NCI-H748 treated with DMSO at 0.1 percent for 48 hours (cell line): ENCODE measurements around the gene CARM1.
"Not testable (repeated sequence)": the region's sequence is repeated elsewhere in the genome, so short reads cannot be mapped to it uniquely, and the experiment has no call there.

Source experiments
- DNase-seq: peaks from one replicate; lab custom pipeline; 2025; lab: John Stamatoyannopoulos, UW

CARM1 gene

DNA sequence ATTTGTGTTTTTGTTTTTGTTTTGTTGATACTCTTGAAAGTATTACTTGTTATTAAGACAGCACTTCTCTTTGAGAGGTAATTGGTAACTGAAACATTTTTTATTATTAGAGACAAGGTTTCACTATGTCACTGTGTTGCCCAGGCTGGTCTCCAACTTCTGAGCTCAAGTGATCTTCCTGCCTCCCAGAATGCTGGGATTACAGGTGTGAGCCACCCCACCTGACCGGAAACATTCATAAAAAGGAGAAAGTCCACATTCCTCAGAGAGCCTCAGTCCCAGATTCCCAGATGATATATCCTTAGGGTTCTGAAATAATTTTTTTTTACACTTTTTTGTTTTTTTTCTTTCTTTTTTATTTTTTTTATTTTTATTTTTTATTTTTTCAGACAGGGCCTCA lies 2.7 kb downstream of the CARM1 start:
- DNase-seq = no peak

- no peak for DNase-seq
Observed at GRCh38 chr19:10876459-10877240, 5.3 kb downstream of the CARM1 start.

- not testable (repeated sequence) for DNase-seq
Observed at GRCh38 chr19:10877608-10878007, 6.3 kb downstream of the CARM1 start.

GRCh38 chr19:10878253-10878652 lies 6.9 kb downstream of the CARM1 start:
- no peak for DNase-seq

DNA sequence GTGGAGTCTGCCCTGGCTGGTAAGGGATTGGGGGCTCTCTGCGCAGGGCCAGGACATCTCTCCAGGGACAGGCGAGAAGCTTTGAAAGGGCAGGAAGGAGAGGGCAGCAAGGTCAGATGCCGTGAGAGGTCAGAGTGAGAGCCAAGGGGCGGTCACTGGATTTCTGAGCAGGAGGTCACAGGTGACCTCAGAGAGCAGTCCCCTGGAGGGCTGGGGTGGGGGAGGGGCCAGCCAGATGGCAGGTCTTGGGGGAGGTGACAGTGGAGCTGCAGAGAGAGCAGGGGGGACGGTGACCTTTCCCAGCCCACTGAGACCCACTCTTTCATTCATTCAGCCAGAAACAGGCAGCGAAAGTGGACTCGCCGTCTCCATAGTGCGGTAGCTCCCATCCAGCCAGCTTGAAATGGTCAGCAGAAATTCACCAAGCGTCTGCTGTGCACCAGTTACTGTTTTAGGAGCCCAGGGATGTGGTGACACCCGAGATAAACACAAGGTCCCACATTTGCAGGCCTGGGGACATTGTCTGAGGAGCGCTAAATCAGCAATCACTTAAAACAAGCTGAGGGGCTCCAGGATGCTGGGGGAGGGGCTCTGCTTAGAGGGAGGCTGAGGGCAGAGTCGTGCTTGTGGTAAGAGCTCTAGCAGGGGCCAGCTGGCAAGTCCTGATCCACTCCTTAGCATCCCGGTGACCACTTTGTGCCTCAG lies 10.2 kb downstream of the CARM1 start:
- DNase-seq = no peak

- DNase-seq = no peak
Observed at GRCh38 chr19:10882108-10882457, 10.7 kb downstream of the CARM1 start.

DNA sequence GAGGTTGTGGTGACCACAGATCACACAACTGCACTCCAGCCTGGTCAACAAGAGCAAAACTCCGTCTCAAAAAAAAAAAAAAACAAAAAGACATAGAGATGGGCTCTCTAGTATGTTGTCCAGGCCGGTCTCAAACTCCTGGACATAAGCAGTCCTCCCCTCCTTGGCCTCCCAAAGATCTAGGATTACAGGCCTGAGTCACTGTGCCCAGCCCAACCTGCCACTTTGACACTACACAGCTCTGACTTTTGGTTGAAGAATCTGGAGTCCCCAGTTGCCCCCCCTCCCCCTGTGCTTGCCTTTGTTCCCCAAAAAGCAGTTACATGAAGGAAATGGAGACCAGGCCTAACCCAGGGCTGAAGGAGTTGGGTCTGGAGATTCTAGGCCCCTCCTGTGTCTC lies 12.9 kb downstream of the CARM1 start:
- no peak for DNase-seq

DNA sequence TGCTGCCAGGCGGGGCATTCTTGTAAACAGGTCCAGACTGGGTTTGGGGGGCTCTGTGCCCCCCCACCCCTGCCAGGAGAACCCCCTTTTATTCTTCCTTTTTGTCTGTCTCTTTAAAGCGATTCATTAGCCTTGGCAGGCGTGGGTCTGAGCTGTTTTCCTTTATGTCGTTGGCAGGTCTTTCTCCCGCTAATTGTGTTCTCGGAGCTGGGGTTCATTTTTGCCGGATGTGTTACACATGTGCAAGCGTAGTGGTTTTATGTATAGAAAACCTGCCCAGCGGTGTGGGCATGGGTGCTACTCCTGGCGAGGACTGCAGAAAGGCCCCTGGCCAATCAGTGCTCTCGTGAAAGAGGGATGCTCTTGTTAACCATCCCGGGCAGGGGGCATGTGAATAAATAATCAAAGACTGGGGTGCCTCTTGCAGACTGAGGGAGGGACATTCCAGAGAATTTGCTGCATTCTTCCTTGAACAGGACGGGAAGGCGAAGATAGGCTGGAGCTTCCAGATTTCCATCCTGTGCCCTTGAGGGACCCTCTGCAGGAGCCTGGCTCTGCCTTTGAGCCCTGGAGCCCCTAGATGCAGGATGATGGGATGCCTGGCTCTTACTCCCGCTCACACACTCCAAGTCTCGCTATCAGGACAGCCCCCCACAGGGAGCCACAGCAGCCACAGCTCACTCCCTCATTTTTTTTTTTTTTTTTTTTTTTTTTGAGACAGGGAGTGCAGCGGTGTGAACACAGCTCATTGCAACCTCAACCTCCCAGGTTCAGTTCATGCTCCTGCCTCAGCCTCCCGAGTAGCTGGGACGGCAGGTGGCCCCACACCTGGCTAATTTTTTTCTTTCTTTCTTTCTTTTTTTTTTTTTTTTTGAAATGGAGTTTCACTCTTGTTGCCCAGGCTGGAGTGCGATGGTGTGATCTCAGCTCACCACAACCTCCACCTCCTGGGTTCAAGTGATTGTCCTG lies 14.1 kb downstream of the CARM1 start:
- DNase-seq = no peak

GRCh38 chr19:10887616-10888367 lies 16.4 kb downstream of the CARM1 start:
- no peak for DNase-seq

DNA sequence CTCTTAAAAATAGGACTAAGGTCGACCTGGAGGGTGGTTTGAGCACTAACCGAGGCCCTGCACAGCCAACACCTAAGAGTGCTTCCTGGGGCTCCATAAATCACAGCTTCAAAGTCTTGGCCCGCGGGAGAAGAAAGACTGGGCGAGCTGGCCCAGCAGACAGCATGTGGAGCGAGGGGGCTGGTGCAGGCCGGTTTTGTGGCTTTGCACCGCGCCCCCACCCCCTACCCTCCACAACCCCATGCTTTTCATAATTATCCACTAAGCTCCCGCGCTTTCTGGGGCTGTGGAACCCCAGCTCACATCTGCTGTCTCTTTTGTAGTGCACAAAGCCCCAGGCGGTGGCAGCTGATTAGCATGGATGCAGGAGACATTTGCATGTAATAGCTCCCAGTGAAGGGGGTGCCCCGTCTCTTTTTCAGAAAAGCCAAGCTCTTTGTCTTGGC lies 17.1 kb downstream of the CARM1 start:
- DNase-seq = no peak

DNA sequence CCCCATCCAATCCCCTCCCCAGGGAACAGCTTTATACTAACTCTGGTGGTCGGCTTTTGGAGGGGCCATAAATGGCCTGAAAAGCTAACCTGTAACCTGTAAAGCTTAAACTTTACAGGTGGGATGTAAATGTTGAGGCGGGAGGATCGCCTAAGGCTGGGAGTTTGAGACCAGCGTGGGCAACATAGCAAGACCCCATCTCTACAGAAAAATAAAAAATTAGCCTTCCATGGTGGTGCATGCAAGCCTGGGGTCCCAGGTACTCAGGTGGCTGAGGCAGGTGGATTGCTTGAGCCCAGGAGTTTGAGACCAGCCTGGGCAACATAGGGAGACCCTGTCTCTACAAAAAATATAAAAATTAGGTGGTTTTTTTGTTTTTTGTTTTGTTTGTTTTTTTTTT lies 18.5 kb downstream of the CARM1 start:
- no peak for DNase-seq

DNA sequence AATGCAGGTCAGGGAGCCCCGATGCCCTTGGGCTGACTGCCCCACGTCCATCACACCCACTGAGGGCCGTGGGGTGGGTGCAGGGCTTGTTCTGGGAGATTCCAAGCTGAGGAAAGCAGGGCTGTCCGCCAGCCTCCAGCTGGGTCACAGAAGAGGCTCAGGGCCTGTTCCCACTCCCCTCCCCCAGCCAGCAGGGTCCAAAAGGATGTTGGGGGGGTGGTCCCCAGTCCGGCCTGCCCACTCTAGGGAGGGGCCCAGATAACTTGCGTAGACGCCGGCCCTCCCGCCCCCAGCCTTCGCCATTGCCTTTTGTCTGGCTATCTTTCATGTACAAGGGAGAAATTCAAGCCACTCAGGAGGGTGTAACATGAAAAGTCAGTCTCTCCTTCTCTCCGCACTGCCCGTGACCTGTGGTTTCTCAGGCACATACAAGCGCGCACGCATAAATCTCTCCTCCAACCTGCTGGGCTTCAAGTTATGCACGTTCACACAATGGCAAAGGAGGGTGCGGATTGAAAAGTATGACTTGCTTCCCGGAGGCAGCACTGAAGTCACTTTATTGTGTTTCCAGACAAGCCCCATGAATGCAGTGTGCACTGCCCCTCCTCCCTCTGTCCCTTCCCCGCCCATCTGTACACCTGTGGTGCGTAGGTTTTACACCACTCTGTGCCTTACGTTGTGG lies 20.2 kb downstream of the CARM1 start:
- DNase-seq = no peak

- no peak for DNase-seq
Observed at GRCh38 chr19:10892256-10892655, 20.9 kb downstream of the CARM1 start.

DNA sequence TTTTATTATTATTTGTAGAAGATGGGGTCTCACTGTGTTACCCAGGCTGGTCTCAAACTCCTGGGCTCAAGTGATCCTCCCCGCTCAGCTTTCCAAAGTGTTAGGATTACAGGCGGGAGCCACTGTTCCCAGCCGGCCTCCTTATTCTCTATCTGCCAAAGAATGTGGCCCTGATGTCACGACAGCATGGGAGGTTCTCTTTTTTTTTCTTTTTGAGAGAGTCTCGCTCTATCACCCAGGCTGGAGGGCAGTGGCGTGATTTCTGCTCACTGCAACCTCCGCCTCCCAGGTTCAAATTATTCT lies 23.5 kb downstream of the CARM1 start:
- no peak for DNase-seq

- DNase-seq = no peak
Observed at GRCh38 chr19:10895363-10895762, 24.0 kb downstream of the CARM1 start.

GRCh38 chr19:10895920-10896319 lies 24.6 kb downstream of the CARM1 start:
- no peak for DNase-seq

GRCh38 chr19:10896851-10897526 lies 25.6 kb downstream of the CARM1 start:
- DNase-seq = no peak

DNA sequence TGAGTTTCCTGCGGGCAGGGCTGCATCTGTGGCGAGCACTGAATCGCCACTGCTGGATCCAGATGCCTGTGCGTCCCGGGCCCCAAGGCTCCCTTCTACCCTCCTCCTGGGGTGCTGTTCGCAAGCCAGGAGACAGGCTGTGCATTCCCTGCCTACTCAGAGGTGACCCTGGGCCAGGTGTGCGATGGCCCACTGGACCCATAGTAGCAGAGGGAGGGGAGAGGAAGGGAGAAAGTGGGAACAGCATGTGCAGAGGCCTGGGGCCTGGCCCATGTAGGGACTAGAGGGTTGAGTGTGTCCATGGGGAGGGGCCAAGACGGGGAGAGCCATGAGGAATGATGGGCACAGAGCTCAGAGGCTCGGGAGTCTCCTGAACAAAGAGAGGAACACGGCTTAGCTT lies 27.3 kb downstream of the CARM1 start:
- DNase-seq = no peak

GRCh38 chr19:10899151-10899653 lies 27.8 kb downstream of the CARM1 start:
- no peak for DNase-seq

- no peak for DNase-seq
Observed at GRCh38 chr19:10907925-10908324, 36.6 kb downstream of the CARM1 start.
